GM12865 (cell line): ENCODE data around the gene NAV3.

Experiments used
- DNase-seq: peaks from one replicate; pipeline ENCODE4 v3.0.0; 2010; ENCODE audit warnings: low read depth
- H3K4me3 ChIP-seq: 2 replicates; pipeline ENCODE4 v1.5.1; 2011; ENCODE audit warnings: mild to moderate bottlenecking, low read depth, low read length, control low read depth
- CTCF ChIP-seq: IDR thresholded peaks from 2 replicates; pipeline ENCODE4 v1.5.1; 2011; ENCODE audit warnings: low read length, control low read depth, low read depth, inconsistent platforms; ENCODE audit not compliant: insufficient read depth; ENCODE audit errors: missing control alignments

NAV3 gene

GRCh38 chr12:77817276-77817675, 13.4 kb upstream of the NAV3 start:
- no peak for DNase-seq
- TF ChIP-seq CTCF, result no peak
- H3K4me3 ChIP-seq, result no peak overlapping the region

GRCh38 chr12:77818351-77818750, 12.3 kb upstream of the NAV3 start:
- no peak for TF ChIP-seq CTCF
- DNase-seq, result no peak
- no peak overlapping the region for H3K4me3 ChIP-seq

DNA sequence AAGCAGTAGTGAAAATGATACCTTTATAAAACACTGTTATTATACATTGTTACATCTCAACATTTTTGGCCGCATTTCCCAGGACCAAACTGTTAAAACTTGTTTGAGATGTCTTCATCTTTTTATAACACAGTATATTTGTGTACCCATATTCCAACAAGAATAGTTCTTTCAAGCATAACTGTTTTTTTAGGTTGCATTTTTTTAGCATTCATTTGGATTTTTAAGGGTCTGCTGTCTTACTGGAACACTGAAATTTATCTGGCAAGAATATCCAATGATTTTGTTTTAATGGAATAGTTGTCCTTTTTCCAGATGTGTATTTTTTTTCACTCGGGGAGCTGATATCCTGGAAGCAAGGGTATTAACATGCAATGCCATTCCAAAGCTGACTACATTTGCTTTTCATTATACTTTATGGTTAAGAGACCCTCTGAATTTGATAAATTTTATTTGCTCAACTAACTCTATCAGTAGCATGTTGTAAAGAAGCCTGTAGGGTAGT, 8.9 kb upstream of the NAV3 start:
- no peak for TF ChIP-seq CTCF
- no peak overlapping the region for H3K4me3 ChIP-seq
- DNase-seq, result no peak

- no peak overlapping the region for H3K4me3 ChIP-seq
- DNase-seq, result no peak
Measured at GRCh38 chr12:77833329-77833728, 2.6 kb downstream of the NAV3 start.

GRCh38 chr12:77834618-77835017, 3.9 kb downstream of the NAV3 start:
- TF ChIP-seq CTCF, result no peak
- no peak for DNase-seq
- H3K4me3 ChIP-seq, result no peak overlapping the region

More at GRCh38 chr12:77833329-77833728, 2.6 kb downstream of the NAV3 start:
- no peak for TF ChIP-seq CTCF

- H3K4me3 ChIP-seq, result no peak overlapping the region
- no peak for DNase-seq
- no peak for TF ChIP-seq CTCF
Measured at GRCh38 chr12:77835969-77836368, 5.3 kb downstream of the NAV3 start.

- DNase-seq, result no peak
- H3K4me3 ChIP-seq, result no peak overlapping the region
- TF ChIP-seq CTCF, result no peak
Measured at GRCh38 chr12:77837876-77838291, 7.2 kb downstream of the NAV3 start.
